AG10803 (cell line): ENCODE data around the gene SUMF1.

ENCODE experiments used
- DNase-seq: peaks from one replicate; pipeline ENCODE4 v3.0.0; 2010; ENCODE audit warnings: low read depth
- H3K4me3 ChIP-seq: 2 replicates; pipeline ENCODE4 v1.5.1; 2011; ENCODE audit warnings: mild to moderate bottlenecking, low read length, control low read depth
- CTCF ChIP-seq: conservative IDR thresholded peaks from 2 replicates; pipeline ENCODE4 v1.5.1; 2011; ENCODE audit warnings: mild to moderate bottlenecking, low read length, control low read depth, inconsistent platforms

SUMF1 gene

GRCh38 chr3:4355401-4356219 is 111.5 kb downstream of the SUMF1 start:
- no peak overlapping the region for H3K4me3 ChIP-seq
- no peak for TF ChIP-seq CTCF
- no peak for DNase-seq

GRCh38 chr3:4351872-4352271 is 115.2 kb downstream of the SUMF1 start:
- no peak for DNase-seq
- TF ChIP-seq CTCF, result no peak
- H3K4me3 ChIP-seq, result no peak overlapping the region

- H3K4me3 ChIP-seq, result peak overlapping the region; percentile 25
- TF ChIP-seq CTCF, result no peak
- peak; percentile 6 for DNase-seq
Measured at GRCh38 chr3:4351164-4351855, 115.8 kb downstream of the SUMF1 start.

- H3K4me3 ChIP-seq, result no peak overlapping the region; the same call in 1 of the 2 replicates
- peak; percentile 67 for DNase-seq
- peak; percentile 82 for TF ChIP-seq CTCF
Measured at GRCh38 chr3:4350789-4351163, 116.3 kb downstream of the SUMF1 start.

- DNase-seq, result peak; percentile 80
- no peak overlapping the region for H3K4me3 ChIP-seq
Measured at GRCh38 chr3:4343258-4343657, 123.8 kb downstream of the SUMF1 start.

GRCh38 chr3:4341336-4341675 is 125.8 kb downstream of the SUMF1 start:
- DNase-seq, result no peak
- TF ChIP-seq CTCF, result no peak
- H3K4me3 ChIP-seq, result no peak overlapping the region

More at GRCh38 chr3:4343258-4343657, 123.8 kb downstream of the SUMF1 start:
- no peak for TF ChIP-seq CTCF
